Vagina (tissue), 2 donors: ENCODE measurements around the gene SV2B. TPM values are rescaled to one million over a fixed set of nuclear protein-coding genes. Genes with fewer than 3 reads are reported as not detected.

Experiments used
- DNase-seq, 2 donors: peaks; one replicate each; pipeline ENCODE4 v3.0.0-alpha.2; 2017; ENCODE audit errors: extremely low spot score in 2 of 2
- H3K27ac ChIP-seq: fragments of 200-600 bp; sonication (generic); one replicate; pipeline ENCODE4 v1.5.1; 2019
- H3K27me3 ChIP-seq: fragments of 200-600 bp; sonication (generic); one replicate; pipeline ENCODE4 v1.5.1; 2019
- H3K36me3 ChIP-seq, 2 donors: fragments of 200-600 bp; sonication (generic); one replicate each; pipeline ENCODE4 v1.5.1; 2017 to 2019
- H3K4me1 ChIP-seq: fragments of 200-600 bp; sonication (generic); one replicate; pipeline ENCODE4 v1.5.1; 2019
- H3K4me3 ChIP-seq, 2 donors: fragments of 200-600 bp; sonication (generic); 1 replicate in 1 of 2; 2 replicates in 1 of 2; pipeline ENCODE4 v1.5.1; 2016 to 2019
- H3K9me3 ChIP-seq: fragments of 200-600 bp; sonication (generic); one replicate; pipeline ENCODE4 v1.5.1; 2019
- CTCF ChIP-seq, 3 experiments: fragments of 450-650 bp in 2 of 3; fragments of 200-600 bp in 1 of 3; sonication (generic) in 1 of 3; IDR thresholded peaks; one replicate each; pipeline ENCODE4 v1.5.1; 2017 to 2019; ENCODE audit warnings: antibody characterized with exemption in 3 of 3, mild to moderate bottlenecking in 2 of 3, moderate library complexity in 2 of 3
- POLR2A ChIP-seq, 2 donors: fragments of 450-650 bp; IDR thresholded peaks; one replicate each; pipeline ENCODE4 v1.6.1; 2017; ENCODE audit warnings: antibody characterized with exemption in 2 of 2, mild to moderate bottlenecking in 2 of 2, moderate library complexity in 2 of 2
- POLR2AphosphoS5 ChIP-seq, 2 donors: sonication (generic); formaldehyde crosslinking; IDR thresholded peaks; one replicate each; pipeline ENCODE4 v1.9.0; 2017; ENCODE audit warnings: antibody characterized with exemption in 2 of 2, mild to moderate bottlenecking in 2 of 2, low read depth in 1 of 2; ENCODE audit not compliant: insufficient read depth in 1 of 2
- intact Hi-C: fragments of 100-400 bp; cut with DNase I; formaldehyde crosslinking; loops from one replicate; pipeline ENCODE4 v1.15.1; 2023
- total RNA-seq: library from RNA; depleted of rRNA; stranded (reverse); fragments of >200 nt; gene quantifications from one replicate; pipeline ENCODE4 v1.2.3, GENCODE V29; 2016

Gene SV2B
- total RNA-seq, 1 donor from 2014 or later = 3.2 TPM

- DNase-seq = no peak
- H3K36me3 ChIP-seq = no peaks in the 10 kb centered on the region
- TF ChIP-seq CTCF (IDR thresholded peaks at IDR 0.05) = no peak
- no peak for TF ChIP-seq POLR2A (IDR thresholded peaks at IDR 0.05)
- TF ChIP-seq POLR2AphosphoS5 (IDR thresholded peaks at IDR 0.05; ENCODE audit: insufficient read depth in 1 of 2, low read depth in 1 of 2) = no peak
- intact Hi-C loops = no loop called here
- no peaks in the 10 kb centered on the region for H3K27me3 ChIP-seq
- H3K4me3 ChIP-seq = no peak overlapping the region
- no peaks in the 10 kb centered on the region for H3K4me1 ChIP-seq
- H3K9me3 ChIP-seq = no peaks in the 10 kb centered on the region
- no peak overlapping the region for H3K27ac ChIP-seq
Observed at GRCh38 chr15:91203619-91204203, 103.7 kb downstream of the SV2B start.

- H3K4me3 ChIP-seq = no peak overlapping the region
- H3K36me3 ChIP-seq = no peaks in the 10 kb centered on the region
- no peaks in the 10 kb centered on the region for H3K27me3 ChIP-seq
- no peaks in the 10 kb centered on the region for H3K4me1 ChIP-seq
- no peak for DNase-seq
- intact Hi-C loops = no loop called here
- no peak for TF ChIP-seq CTCF (IDR thresholded peaks at IDR 0.05)
- TF ChIP-seq POLR2A (IDR thresholded peaks at IDR 0.05) = no peak
- TF ChIP-seq POLR2AphosphoS5 (IDR thresholded peaks at IDR 0.05; ENCODE audit: insufficient read depth in 1 of 2, low read depth in 1 of 2) = no peak
- no peaks in the 10 kb centered on the region for H3K9me3 ChIP-seq
- no peak overlapping the region for H3K27ac ChIP-seq
Observed at GRCh38 chr15:91208371-91208770, 108.3 kb downstream of the SV2B start.

- Histone ChIP-seq H3K4me3 (no peak overlapping the region), H3K27me3 (no peaks in the 10 kb centered on the region), H3K9me3 (no peaks in the 10 kb centered on the region), H3K36me3 (no peaks in the 10 kb centered on the region), H3K4me1 (no peaks in the 10 kb centered on the region), H3K27ac (no peak overlapping the region)
- intact Hi-C loops = no loop called here
- no peak for TF ChIP-seq POLR2A (IDR thresholded peaks at IDR 0.05)
- TF ChIP-seq POLR2AphosphoS5 (IDR thresholded peaks at IDR 0.05; ENCODE audit: insufficient read depth in 1 of 2, low read depth in 1 of 2) = no peak
- DNase-seq = no peak
Observed at GRCh38 chr15:91209318-91209717, 109.3 kb downstream of the SV2B start.

- Histone ChIP-seq H3K36me3 (no peaks in the 10 kb centered on the region), H3K27me3 (no peaks in the 10 kb centered on the region), H3K9me3 (no peaks in the 10 kb centered on the region), H3K4me1 (no peaks in the 10 kb centered on the region), H3K4me3 (no peak overlapping the region), H3K27ac (no peak overlapping the region)
- no peak for DNase-seq
- intact Hi-C loops = no loop called here
- no peak for TF ChIP-seq POLR2AphosphoS5 (IDR thresholded peaks at IDR 0.05; ENCODE audit: insufficient read depth in 1 of 2, low read depth in 1 of 2)
- no peak for TF ChIP-seq CTCF (IDR thresholded peaks at IDR 0.05)
- no peak for TF ChIP-seq POLR2A (IDR thresholded peaks at IDR 0.05)
Observed at GRCh38 chr15:91209726-91210125, 109.7 kb downstream of the SV2B start.

GRCh38 chr15:91214675-91215590 is 114.9 kb downstream of the SV2B start:
- no peak for DNase-seq
- H3K9me3 ChIP-seq = no peaks in the 10 kb centered on the region
- H3K27me3 ChIP-seq = no peaks in the 10 kb centered on the region
- no peak overlapping the region for H3K27ac ChIP-seq
- no peaks in the 10 kb centered on the region for H3K36me3 ChIP-seq
- TF ChIP-seq POLR2A (IDR thresholded peaks at IDR 0.05) = no peak
- TF ChIP-seq CTCF (IDR thresholded peaks at IDR 0.05) = no peak
- no peak for TF ChIP-seq POLR2AphosphoS5 (IDR thresholded peaks at IDR 0.05; ENCODE audit: insufficient read depth in 1 of 2, low read depth in 1 of 2)
- intact Hi-C loops = no loop called here
- no peak overlapping the region for H3K4me3 ChIP-seq
- no peaks in the 10 kb centered on the region for H3K4me1 ChIP-seq
